H1 (cell line): ENCODE measurements around the gene SCAMP3. TPM values are rescaled to one million over a fixed set of nuclear protein-coding genes. Genes with fewer than 3 reads are reported as not detected.
A peak's percentile ranks its signal among the peaks of the same experiment; 100 is the strongest.

ENCODE experiments used
- CTCF ChIA-PET: fragments of 300-600 bp; sonication (Branson Sonifier 250); formaldehyde crosslinking; loops from one replicate; lab custom pipeline; 2021; ENCODE audit not compliant: partially characterized antibody; lab: Charles Lee
- POLR2A ChIA-PET: fragments of 300-600 bp; sonication (Branson Sonifier 250); formaldehyde crosslinking; loops from one replicate; lab custom pipeline; 2021; ENCODE audit warnings: inconsistent platforms; ENCODE audit not compliant: partially characterized antibody; lab: Charles Lee
- DNase-seq, 2 experiments: peaks; one replicate each; pipeline versions ENCODE4 v3.0.0 to v3.0.0-alpha.2; 2010 to 2022; ENCODE audit warnings: low spot score in 2 of 2, low read depth in 1 of 2, mixed read lengths in 1 of 2
- FAIRE-seq: peaks from 2 replicates; lab custom pipeline; 2011; peaks lifted over from hg19 to GRCh38; lab: Jason Lieb, UNC
- H2AFZ ChIP-seq: 2 replicates; pipeline ENCODE4 v1.8.1; 2012; ENCODE audit warnings: low read length, inconsistent platforms
- H2AK5ac ChIP-seq: 2 replicates; pipeline ENCODE4 v1.6.1; 2013; ENCODE audit warnings: low read depth, low read length
- H2BK120ac ChIP-seq: replicated peaks from 2 replicates; pipeline ENCODE3; 2013; ENCODE audit warnings: low read depth, low read length, inconsistent platforms
- H2BK12ac ChIP-seq: 2 replicates; pipeline ENCODE4 v1.6.1; 2013; ENCODE audit warnings: low read depth, low read length
- H2BK15ac ChIP-seq: 2 replicates; pipeline ENCODE4 v1.6.1; 2013; ENCODE audit warnings: low read length
- H2BK20ac ChIP-seq: 2 replicates; pipeline ENCODE4 v1.6.1; 2013; ENCODE audit warnings: low read length
- H2BK5ac ChIP-seq: 2 replicates; pipeline ENCODE4 v1.6.1; 2013; ENCODE audit warnings: low read depth, low read length
- H3K14ac ChIP-seq: 2 replicates; pipeline ENCODE4 v1.6.1; 2013; ENCODE audit warnings: inconsistent platforms; ENCODE audit not compliant: insufficient read length
- H3K18ac ChIP-seq: 2 replicates; pipeline ENCODE4 v1.6.1; 2013; ENCODE audit warnings: low read length; ENCODE audit errors: extremely low read depth
- H3K23ac ChIP-seq: 2 replicates; pipeline ENCODE4 v1.6.1; 2013; ENCODE audit warnings: inconsistent platforms; ENCODE audit not compliant: insufficient read length
- H3K23me2 ChIP-seq: 2 replicates; pipeline ENCODE4 v1.6.1; 2013; ENCODE audit warnings: low read depth, low read length
- H3K27ac ChIP-seq: 2 replicates; pipeline ENCODE4 v1.6.1; 2011; ENCODE audit warnings: low read depth, low read length, inconsistent platforms
- H3K27me3 ChIP-seq, 4 experiments: replicated peaks in 1 of 4; 1 replicate in 1 of 4; 2 replicates in 3 of 4; pipeline versions ENCODE4 v1.6.1 to v1.8.1; 2011 to 2013; ENCODE audit warnings: low read length in 3 of 4, mild to moderate bottlenecking in 3 of 4, inconsistent platforms in 2 of 4, mixed read lengths in 2 of 4, moderate library complexity in 1 of 4; ENCODE audit not compliant: control insufficient read depth in 3 of 4, insufficient read depth in 3 of 4; ENCODE audit errors: extremely low read depth in 1 of 4
- H3K36me3 ChIP-seq, 4 experiments: 2 replicates each; pipeline versions ENCODE4 v1.6.1 to v1.8.1; 2011 to 2013; ENCODE audit warnings: mild to moderate bottlenecking in 4 of 4, low read length in 3 of 4, moderate library complexity in 2 of 4, control low read depth in 1 of 4, inconsistent platforms in 1 of 4; ENCODE audit not compliant: insufficient read depth in 4 of 4, control insufficient read depth in 2 of 4
- H3K4ac ChIP-seq: replicated peaks from 2 replicates; pipeline ENCODE3; 2013; ENCODE audit warnings: low read length, low read depth, mixed read lengths, inconsistent platforms; ENCODE audit not compliant: insufficient read length
- H3K4me1 ChIP-seq, 4 experiments: replicated peaks in 1 of 4; 1 replicate in 1 of 4; 2 replicates in 3 of 4; pipeline versions ENCODE4 v1.6.1 to v1.8.1; 2011 to 2013; ENCODE audit warnings: low read length in 3 of 4, inconsistent platforms in 2 of 4, mixed read lengths in 1 of 4; ENCODE audit not compliant: insufficient read depth in 4 of 4, control insufficient read depth in 3 of 4
- H3K4me2 ChIP-seq, 2 experiments: 2 replicates each; pipeline versions ENCODE4 v1.6.1 to v1.8.1; 2011 to 2013; ENCODE audit warnings: low read depth in 2 of 2, low read length in 2 of 2, control low read depth in 1 of 2, inconsistent platforms in 1 of 2, mild to moderate bottlenecking in 1 of 2; ENCODE audit not compliant: insufficient read depth in 1 of 2
- H3K4me3 ChIP-seq, 4 experiments: fragments of 200-600, 300-600 bp in 1 of 4; sonication (generic), shearing (Covaris generic), sonication (Bioruptor Twin) in 1 of 4; 2 replicates each; pipeline versions ENCODE4 v1.5.1 to v1.8.1; 2011 to 2016; ENCODE audit warnings: low read length in 4 of 4, low read depth in 3 of 4, control low read depth in 2 of 4, inconsistent platforms in 2 of 4, mild to moderate bottlenecking in 2 of 4, mixed read lengths in 1 of 4, moderate library complexity in 1 of 4; ENCODE audit not compliant: insufficient read depth in 2 of 4; ENCODE audit errors: extremely low read depth in 1 of 4
- H3K56ac ChIP-seq: replicated peaks from 2 replicates; pipeline ENCODE3; 2013; ENCODE audit warnings: low read depth, mild to moderate bottlenecking, mixed read lengths, low read length, inconsistent platforms; ENCODE audit not compliant: insufficient read length
- H3K79me1 ChIP-seq: 2 replicates; pipeline ENCODE4 v1.6.1; 2013; ENCODE audit warnings: low read depth, low read length, control low read depth
- H3K79me2 ChIP-seq, 2 experiments: 2 replicates each; pipeline versions ENCODE4 v1.6.1 to v1.8.1; 2012 to 2013; ENCODE audit warnings: low read length in 2 of 2, mild to moderate bottlenecking in 2 of 2, inconsistent platforms in 1 of 2; ENCODE audit not compliant: insufficient read depth in 2 of 2, control insufficient read depth in 1 of 2
- H3K9ac ChIP-seq, 4 experiments: replicated peaks in 1 of 4; 1 replicate in 1 of 4; 2 replicates in 3 of 4; pipeline versions ENCODE4 v1.6.1 to v1.8.1; 2011 to 2013; ENCODE audit warnings: low read depth in 3 of 4, low read length in 3 of 4, control low read depth in 2 of 4, mild to moderate bottlenecking in 2 of 4, moderate library complexity in 2 of 4, inconsistent platforms in 1 of 4; ENCODE audit errors: extremely low read depth in 1 of 4
- H3K9me3 ChIP-seq, 2 experiments: 2 replicates each; pipeline versions ENCODE4 v1.6.1 to v1.8.1; 2012 to 2013; ENCODE audit warnings: mild to moderate bottlenecking in 2 of 2, moderate library complexity in 2 of 2, control low read depth in 1 of 2, inconsistent platforms in 1 of 2, low read depth in 1 of 2, low read length in 1 of 2, mixed read lengths in 1 of 2; ENCODE audit not compliant: insufficient read depth in 2 of 2
- H4K20me1 ChIP-seq, 2 experiments: replicated peaks in 1 of 2; 2 replicates each; pipeline versions ENCODE3 to v1.8.1; 2011 to 2013; ENCODE audit warnings: inconsistent platforms in 2 of 2, low read length in 2 of 2, mild to moderate bottlenecking in 1 of 2; ENCODE audit not compliant: insufficient read depth in 2 of 2, control insufficient read depth in 1 of 2
- H4K5ac ChIP-seq: 2 replicates; pipeline ENCODE4 v1.6.1; 2013; ENCODE audit warnings: low read length, low read depth, mixed read lengths, inconsistent platforms; ENCODE audit not compliant: insufficient read length
- H4K8ac ChIP-seq: 2 replicates; pipeline ENCODE4 v1.8.0; 2013; ENCODE audit warnings: mild to moderate bottlenecking, moderate library complexity, low read length, inconsistent platforms; ENCODE audit not compliant: insufficient read depth; ENCODE audit errors: extremely low read depth
- H4K91ac ChIP-seq: replicated peaks from 2 replicates; pipeline ENCODE3; 2013; ENCODE audit warnings: low read length, mixed read lengths, inconsistent platforms; ENCODE audit not compliant: insufficient read length
- ASH2L ChIP-seq: fragments of 200-600, 300-600 bp; sonication (generic); IDR thresholded peaks from one replicate; pipeline ENCODE4 v1.7.1; 2017; ENCODE audit warnings: low read length
- BACH1 ChIP-seq: IDR thresholded peaks from 2 replicates; pipeline ENCODE4 v1.6.1; 2012; ENCODE audit warnings: low read length, improper control_type of control experiment
- BCL11A ChIP-seq, 2 experiments: IDR thresholded peaks; one replicate each; pipeline ENCODE4 v1.6.1; 2011; ENCODE audit warnings: low read depth in 2 of 2, low read length in 2 of 2, mild to moderate bottlenecking in 2 of 2
- CHD2 ChIP-seq: IDR thresholded peaks from 2 replicates; pipeline ENCODE4 v1.6.1; 2012; ENCODE audit warnings: low read length, improper control_type of control experiment
- NRF1 ChIP-seq: IDR thresholded peaks from 2 replicates; pipeline ENCODE4 v1.6.1; 2011; ENCODE audit warnings: mild to moderate bottlenecking, low read depth, low read length, improper control_type of control experiment
- POLR2AphosphoS5 ChIP-seq: IDR thresholded peaks from 2 replicates; pipeline ENCODE4 v1.6.1; 2011; ENCODE audit warnings: low read depth, low read length
- RFX5 ChIP-seq: IDR thresholded peaks from 2 replicates; pipeline ENCODE4 v1.6.1; 2011; ENCODE audit warnings: low read depth, low read length, improper control_type of control experiment, borderline replicate concordance
- RNF2 ChIP-seq: fragments of 200-900, 300-1000 bp; sonication (generic); IDR thresholded peaks from 2 replicates; pipeline ENCODE4 v1.7.1; 2016; ENCODE audit warnings: borderline replicate concordance, low read depth, mild to moderate bottlenecking, antibody characterized with exemption, low read length; ENCODE audit not compliant: poor library complexity, severe bottlenecking; ENCODE audit errors: missing control alignments
- SIN3A ChIP-seq, 2 experiments: IDR thresholded peaks in 1 of 2; conservative IDR thresholded peaks in 1 of 2; 2 replicates each; pipeline ENCODE4 v1.6.1; 2011 to 2012; ENCODE audit warnings: low read length in 2 of 2, improper control_type of control experiment in 1 of 2, low read depth in 1 of 2, mild to moderate bottlenecking in 1 of 2
- TAF7 ChIP-seq: optimal IDR thresholded peaks from 2 replicates; pipeline ENCODE3; 2011; ENCODE audit warnings: low read depth, mild to moderate bottlenecking, inconsistent platforms, low read length, moderate library complexity, borderline replicate concordance
- TEAD4 ChIP-seq: IDR thresholded peaks from 2 replicates; pipeline ENCODE4 v1.6.1; 2012; ENCODE audit warnings: low read depth, low read length, inconsistent platforms, mixed read lengths
- WGBS, 2 experiments: shearing (Covaris generic) in 1 of 2; methylation state at CpG; one replicate each; pipeline versions ENCODE4 v1.1.6 to v1.1.7; 2013 to 2015; ENCODE audit warnings: low lambda C conversion rate in 2 of 2, mixed read lengths in 2 of 2, inconsistent platforms in 1 of 2, low coverage in 1 of 2, missing lambda C conversion rate in 1 of 2; ENCODE audit not compliant: insufficient replicate concordance in 2 of 2, insufficient coverage in 1 of 2, insufficient read length in 1 of 2; ENCODE audit errors: extremely low coverage in 1 of 2, missing lambda C conversion rate in 1 of 2; 5-methylcytosine and 5-hydroxymethylcytosine counted together
- polyA plus RNA-seq, 7 experiments: library from polyadenylated mRNA; depleted of rRNA in 3 of 7; stranded (reverse) in 5 of 7; unstranded in 2 of 7; fragments of >200 nt in 5 of 7; fragments of 200-250 nt in 2 of 7; gene quantifications; 1 replicate in 5 of 7; 2 replicates in 1 of 7; 4 replicates in 1 of 7; pipeline versions ENCODE4 v1.2.1 to v1.2.3, GENCODE V29; 2011 to 2013; ENCODE audit warnings: missing spikeins in 2 of 7, mixed read lengths in 2 of 7
- total RNA-seq: library from RNA; stranded (reverse); fragmentation: NEBNext Ultra II Directional; extraction: Animal tissue kit (Norgen Biotek cat#: 25700); gene quantifications from 2 replicates; pipeline ENCODE4 v1.2.1, GENCODE V29; 2021

SCAMP3 gene
- total and polyA plus RNA-seq, 2 of the 8 experiments (the other 6 are each of a cell fraction or from before 2014, with no cell fraction given) = 48.9 to 143 TPM

GRCh38 chr1:155207806-155208540 lies 54.2 kb downstream of the SCAMP3 start, which contains the start of gene THBS3:
Gene THBS3, minus strand, starts transcription at chr1:155207897. Its CDS starts 21 bp downstream, at chr1:155207876.
- H3K79me2 ChIP-seq = no peaks in the 10 kb centered on the region
- H3K27ac ChIP-seq = peak within 1 kb of the TSS; percentile 78
- H3K9me3 ChIP-seq = no peaks in the 10 kb centered on the region
- H4K20me1 ChIP-seq = peaks cover 2 to 4% of the 10 kb centered on the region in 2 experiments
- peak within 1 kb of the TSS; percentile 89 for H2BK12ac ChIP-seq
- WGBS, 2 experiments = 10% methylated on average over 10 of the region's 17 CpGs; no CpG with 5 or more reads in 1 of the 2 experiments
- H3K36me3 ChIP-seq = peaks cover 0 to 16% (median 5%) of the 10 kb centered on the region in 4 experiments; a peak in 5 of 8 replicates
- peak within 1 kb of the TSS; percentile 70 for H4K5ac ChIP-seq
- peak within 1 kb of the TSS; percentile 68; the same call in 1 of the 2 replicates for H3K18ac ChIP-seq
- peak within 1 kb of the TSS; percentile 90 for H2BK5ac ChIP-seq
- no peaks in the 10 kb centered on the region for H3K79me1 ChIP-seq
- H4K8ac ChIP-seq = peak within 1 kb of the TSS; percentile 96
- peaks cover 0 to 3% (median 0%) of the 10 kb centered on the region in 4 experiments; a peak in 2 of 7 replicates for H3K27me3 ChIP-seq
- H3K56ac ChIP-seq = peak within 1 kb of the TSS; percentile 80
- peak within 1 kb of the TSS; percentile 91 to 99 for H3K4me2 ChIP-seq
- peaks cover 3 to 20% (median 12%) of the 10 kb centered on the region in 4 experiments for H3K4me1 ChIP-seq
- peak within 1 kb of the TSS; percentile 76; the same call in 1 of the 2 replicates for H2AK5ac ChIP-seq
- H3K4ac ChIP-seq = peak within 1 kb of the TSS; percentile 36
- peak in 1 of 2 experiments; percentile 59 for DNase-seq
- peak within 1 kb of the TSS; percentile 75; the same call in 1 of the 2 replicates for H2BK20ac ChIP-seq
- no peak within 1 kb of the TSS for H3K23ac ChIP-seq
- POLR2A ChIA-PET = interaction anchor here (0.6 to 19.4 kb wide), 20 partner anchors 8 to 183 kb away, joined by 3 to 512 read pairs (median 7); partner anchors contain the start of genes ENTREP3, KRTCAP2, RUSC1 and SCAMP3
- peak within 1 kb of the TSS; percentile 88 to 94 (median 88) for H3K9ac ChIP-seq
- peak within 1 kb of the TSS; percentile 95 for H4K91ac ChIP-seq
- H3K23me2 ChIP-seq = peaks cover 17% of the 10 kb centered on the region
- FAIRE-seq = no peak
- no peak within 1 kb of the TSS for H2AFZ ChIP-seq
- H3K14ac ChIP-seq = no peak within 1 kb of the TSS
- peak within 1 kb of the TSS; percentile 86 to 95 (median 94) for H3K4me3 ChIP-seq
- H2BK120ac ChIP-seq = peak within 1 kb of the TSS; percentile 92
- CTCF ChIA-PET = interaction anchor here (1.0 to 5.7 kb wide), 12 partner anchors 8 to 117 kb away, joined by 4 to 62 read pairs (median 10); partner anchors contain the start of gene SCAMP3
- peak within 1 kb of the TSS; percentile 99 for H2BK15ac ChIP-seq
- TF ChIP-seq RFX5 = no peak
- no peak for TF ChIP-seq NRF1
- no peak for TF ChIP-seq BACH1
- no peak for TF ChIP-seq ASH2L
- no peak for TF ChIP-seq CHD2
- no peak for TF ChIP-seq TEAD4
- TF ChIP-seq SIN3A (conservative IDR thresholded peaks at IDR 0.05 in 1 of 2, IDR thresholded peaks at IDR 0.05 in 1 of 2; ENCODE audit: low read depth in 1 of 2, low read length in 2 of 2) = no peak
- TF ChIP-seq POLR2AphosphoS5 = peak; percentile 36
- TF ChIP-seq RNF2 = no peak
- no peak for TF ChIP-seq BCL11A (IDR thresholded peaks at IDR 0.05; ENCODE audit: low read depth in 2 of 2, low read length in 2 of 2)
- TF ChIP-seq TAF7 = no peak
